Neural cell (in vitro differentiated cells): ENCODE results near the gene NDUFA12. TPM values are rescaled to one million over a fixed set of nuclear protein-coding genes. Genes with fewer than 3 reads are reported as not detected.

Experiments
- H2AFZ ChIP-seq: fragments of 200-600, 300-800 bp; sonication (generic), shearing (Covaris generic); 2 replicates; pipeline ENCODE4 v1.6.0; 2014; ENCODE audit warnings: low read depth, mild to moderate bottlenecking, antibody characterized with exemption, low read length, moderate library complexity
- H3F3A ChIP-seq: fragments of 200-600 bp; shearing (Covaris generic); 2 replicates; pipeline ENCODE4 v1.6.1; 2016; ENCODE audit warnings: mild to moderate bottlenecking, moderate library complexity, mixed read lengths, antibody characterized with exemption, low read length; ENCODE audit not compliant: insufficient read depth, poor library complexity, severe bottlenecking
- H3K27ac ChIP-seq: fragments of 200-600, 300-800 bp; sonication (generic), shearing (Covaris generic); 2 replicates; pipeline ENCODE4 v1.5.1; 2014; ENCODE audit warnings: mild to moderate bottlenecking, low read length, moderate library complexity
- H3K27me3 ChIP-seq: fragments of 300-800, 200-600 bp; sonication (generic), shearing (Covaris generic); 2 replicates; pipeline ENCODE4 v1.6.0; 2014; ENCODE audit warnings: mild to moderate bottlenecking, low read depth, low read length, moderate library complexity; ENCODE audit not compliant: insufficient read depth
- H3K36me3 ChIP-seq: fragments of 300-800, 200-600 bp; sonication (generic), shearing (Covaris generic); 2 replicates; pipeline ENCODE4 v1.5.1; 2014; ENCODE audit warnings: mild to moderate bottlenecking, antibody characterized with exemption, low read length, moderate library complexity; ENCODE audit not compliant: insufficient read depth
- H3K4me2 ChIP-seq: fragments of 300-800, 200-600 bp; sonication (generic), shearing (Covaris generic); 2 replicates; pipeline ENCODE4 v1.6.0; 2014; ENCODE audit warnings: mild to moderate bottlenecking, low read length
- H3K4me3 ChIP-seq: fragments of 300-800, 200-600 bp; sonication (generic), shearing (Covaris generic); 2 replicates; pipeline ENCODE4 v1.5.1; 2014; ENCODE audit warnings: mild to moderate bottlenecking, low read length, moderate library complexity
- H3K79me2 ChIP-seq: fragments of 200-600 bp; shearing (Covaris generic); replicated peaks from 2 replicates; pipeline ENCODE4 v1.6.0; 2014; ENCODE audit warnings: mild to moderate bottlenecking, low read length, moderate library complexity; ENCODE audit not compliant: insufficient read depth
- H3K9ac ChIP-seq: fragments of 300-800, 200-600 bp; sonication (generic), shearing (Covaris generic); 2 replicates; pipeline ENCODE4 v1.6.1; 2016; ENCODE audit warnings: mild to moderate bottlenecking, low read length, mixed read lengths
- H3K9me2 ChIP-seq: fragments of 200-600 bp; shearing (Covaris generic); 2 replicates; pipeline ENCODE4 v1.6.1; 2016; ENCODE audit warnings: mild to moderate bottlenecking, low read length, mixed read lengths; ENCODE audit not compliant: insufficient read depth
- H3K9me3 ChIP-seq: fragments of 200-600, 300-800 bp; sonication (generic), shearing (Covaris generic); 2 replicates; pipeline ENCODE4 v1.6.1; 2016; ENCODE audit warnings: mild to moderate bottlenecking, mixed run types, low read length, moderate library complexity, mixed read lengths
- H4K20me1 ChIP-seq: fragments of 200-600 bp; shearing (Covaris generic); 2 replicates; pipeline ENCODE4 v1.6.1; 2016; ENCODE audit warnings: mild to moderate bottlenecking, mixed run types; ENCODE audit not compliant: insufficient read depth
- CTCF ChIP-seq: fragments of 450-650 bp; IDR thresholded peaks from 2 replicates; pipeline ENCODE4 v1.5.1; 2014; ENCODE audit warnings: antibody characterized with exemption, mild to moderate bottlenecking, moderate library complexity; ENCODE audit not compliant: poor library complexity, severe bottlenecking
- EP300 ChIP-seq: fragments of 450-650 bp; conservative IDR thresholded peaks from 2 replicates; pipeline ENCODE4 v1.6.1; 2014; ENCODE audit warnings: antibody characterized with exemption, mild to moderate bottlenecking, moderate library complexity; ENCODE audit not compliant: poor library complexity, severe bottlenecking
- EZH2 ChIP-seq: fragments of 200-600, 300-800 bp; shearing (Covaris generic), sonication (generic); IDR thresholded peaks from 2 replicates; pipeline ENCODE4 v1.6.1; 2014; ENCODE audit warnings: antibody characterized with exemption, low read length, borderline replicate concordance, mild to moderate bottlenecking; ENCODE audit not compliant: insufficient read depth, poor library complexity, severe bottlenecking
- MXI1 ChIP-seq: fragments of 450-650 bp; conservative IDR thresholded peaks from 2 replicates; pipeline ENCODE4 v1.6.1; 2014; ENCODE audit warnings: antibody characterized with exemption, mild to moderate bottlenecking; ENCODE audit not compliant: poor library complexity, severe bottlenecking
- REST ChIP-seq: IDR thresholded peaks from 2 replicates; pipeline ENCODE4 v1.6.1; 2012; ENCODE audit warnings: borderline replicate concordance
- SMC3 ChIP-seq: fragments of 450-650 bp; conservative IDR thresholded peaks from 2 replicates; pipeline ENCODE4 v1.6.1; 2014; ENCODE audit warnings: antibody characterized with exemption, mild to moderate bottlenecking, moderate library complexity; ENCODE audit not compliant: poor library complexity
- TAF1 ChIP-seq: IDR thresholded peaks from 2 replicates; pipeline ENCODE4 v1.6.1; 2012; ENCODE audit warnings: low read depth
- polyA plus RNA-seq: library from polyadenylated mRNA; depleted of rRNA; stranded (reverse); fragments of >200 nt; gene quantifications from 2 replicates; pipeline ENCODE4 v1.2.3, GENCODE V29; 2014

Gene NDUFA12
- polyA plus RNA-seq, 1 donor from 2014 or later: 357 TPM

DNA sequence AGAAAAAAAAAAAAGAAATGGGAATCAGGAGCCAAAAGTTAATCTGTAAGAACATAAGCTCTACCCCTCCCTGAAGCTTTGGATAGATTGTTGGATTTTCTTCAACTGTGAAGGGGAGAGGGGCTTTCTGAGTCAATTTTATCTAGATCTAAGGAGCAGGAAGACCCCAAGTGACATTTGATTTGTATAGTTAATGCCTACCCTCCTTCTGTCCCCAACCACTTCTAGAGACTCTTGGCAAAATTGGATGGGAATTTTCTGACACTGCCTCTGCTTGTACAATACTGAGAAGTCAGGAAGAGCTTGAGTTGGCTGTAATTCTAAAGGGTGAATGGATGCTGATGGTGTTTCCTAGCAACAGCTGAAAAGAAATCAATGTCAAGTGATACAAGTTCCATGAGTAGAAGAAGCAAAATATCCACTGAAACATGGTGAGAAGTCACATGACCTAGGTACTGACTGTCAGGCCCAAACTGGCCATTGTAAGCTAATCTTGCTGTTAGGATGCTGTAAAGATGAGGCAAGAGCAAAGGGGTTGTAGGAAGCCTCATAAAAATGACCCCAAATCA lies 42.2 kb downstream of the NDUFA12 start:
- Histone ChIP-seq H3K27me3 (no peaks in the 10 kb centered on the region), H3K9me2 (no peaks in the 10 kb centered on the region), H3F3A (no peaks in the 10 kb centered on the region), H3K27ac (peak overlapping the region; percentile 73), H3K4me3 (peak overlapping the region; percentile 30), H4K20me1 (no peaks in the 10 kb centered on the region), H3K9ac (peak overlapping the region; percentile 10), H3K9me3 (no peaks in the 10 kb centered on the region), H3K36me3 (no peaks in the 10 kb centered on the region), H2AFZ (peak overlapping the region; percentile 24), H3K79me2 (no peaks in the 10 kb centered on the region), H3K4me2 (peak overlapping the region; percentile 65)
- peak; percentile 19 for TF ChIP-seq MXI1
- no peak for TF ChIP-seq CTCF
- TF ChIP-seq REST: peak; percentile 66
- no peak for TF ChIP-seq EZH2
- peak; percentile 72 for TF ChIP-seq EP300

DNA sequence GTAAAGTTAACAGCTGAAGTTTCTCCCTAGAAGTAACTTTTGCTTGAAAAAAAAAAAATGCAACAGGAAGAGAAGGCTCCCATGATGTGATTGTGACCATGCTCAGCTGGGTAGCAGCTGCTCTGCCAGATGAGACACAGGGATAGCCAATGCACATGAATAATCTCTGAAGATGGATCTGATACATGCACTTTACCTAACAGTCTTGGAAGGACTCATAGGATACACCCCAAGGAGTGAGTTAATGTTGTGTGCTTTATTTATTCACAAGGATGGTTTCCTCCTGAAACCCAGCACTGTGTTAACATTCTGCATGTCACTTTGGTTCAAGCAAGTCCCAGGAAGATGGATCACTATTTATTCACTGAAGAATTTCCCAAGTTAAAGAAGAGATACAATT lies 46.5 kb downstream of the NDUFA12 start:
- TF ChIP-seq MXI1: no peak
- no peak for TF ChIP-seq REST
- TF ChIP-seq SMC3: no peak
- TF ChIP-seq TAF1: no peak
- no peak overlapping the region for H3K4me3 ChIP-seq
- H3K9me2 ChIP-seq: no peaks in the 10 kb centered on the region
- H3K27ac ChIP-seq: no peak overlapping the region
- no peaks in the 10 kb centered on the region for H3K9me3 ChIP-seq
- no peak overlapping the region for H2AFZ ChIP-seq
- no peaks in the 10 kb centered on the region for H3F3A ChIP-seq
- H3K79me2 ChIP-seq: no peaks in the 10 kb centered on the region
- H3K27me3 ChIP-seq: no peaks in the 10 kb centered on the region
- H3K9ac ChIP-seq: no peak overlapping the region
- no peak overlapping the region for H3K4me2 ChIP-seq
- no peaks in the 10 kb centered on the region for H4K20me1 ChIP-seq
- no peaks in the 10 kb centered on the region for H3K36me3 ChIP-seq
